Esophagus squamous epithelium (tissue), 4 donors: ENCODE results near the gene IBA57.

ENCODE experiments used
- CTCF ChIP-seq, 6 experiments: fragments of 450-650 bp in 4 of 6; fragments of 200-600 bp in 2 of 6; sonication (generic) in 2 of 6; IDR thresholded peaks; one replicate each; pipeline ENCODE4 v1.5.1; 2016 to 2019; ENCODE audit warnings: antibody characterized with exemption in 6 of 6, mild to moderate bottlenecking in 4 of 6, moderate library complexity in 4 of 6
- POLR2A ChIP-seq, 4 donors: fragments of 450-650 bp; IDR thresholded peaks; one replicate each; pipeline ENCODE4 v1.6.1; 2017; ENCODE audit warnings: antibody characterized with exemption in 4 of 4, mild to moderate bottlenecking in 4 of 4, moderate library complexity in 3 of 4

- TF ChIP-seq CTCF (IDR thresholded peaks at IDR 0.05) (no peak), POLR2A (IDR thresholded peaks at IDR 0.05) (no peak)
Observed at GRCh38 chr1:228141226-228142044, 24.2 kb upstream of the IBA57 start.
